Gastrocnemius medialis (tissue), 4 donors: ENCODE data around the gene TNIK.

Experiments used
- POLR2A ChIP-seq, 2 donors: fragments of 450-650 bp; IDR thresholded peaks; one replicate each; pipeline ENCODE4 v1.6.1; 2017; ENCODE audit warnings: antibody characterized with exemption in 2 of 2, mild to moderate bottlenecking in 2 of 2, moderate library complexity in 2 of 2
- TF ChIP-seq, protein P1 (sequence below), 5 experiments: fragments of 450-650 bp in 3 of 5; fragments of 200-600 bp in 2 of 5; sonication (generic) in 2 of 5; IDR thresholded peaks in 4 of 5; conservative IDR thresholded peaks in 1 of 5; 1 replicate in 4 of 5; 2 replicates in 1 of 5; pipeline ENCODE4 v1.5.1; 2016 to 2019; ENCODE audit warnings: antibody characterized with exemption in 5 of 5, mild to moderate bottlenecking in 3 of 5, moderate library complexity in 3 of 5

DNA sequence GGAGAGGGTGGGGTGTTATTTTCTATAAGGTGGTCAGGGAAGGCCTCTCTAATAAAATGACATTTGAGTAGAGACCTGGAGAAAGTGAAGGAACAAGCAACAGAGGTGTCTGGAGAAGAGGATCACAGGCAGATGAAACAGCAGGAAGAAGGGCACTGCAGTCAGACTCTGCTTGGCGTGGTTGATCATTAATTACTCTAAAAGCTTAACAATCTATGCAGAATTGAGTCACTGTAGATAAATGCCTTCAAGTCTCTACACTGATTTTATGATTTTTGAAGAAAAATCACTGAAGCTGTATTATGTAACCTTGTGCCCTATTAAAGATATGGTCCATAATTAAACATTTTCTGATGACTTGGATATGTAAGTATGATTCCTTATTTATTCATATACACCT, 114.2 kb downstream of the TNIK start:
- TF ChIP-seq, protein P1, sequence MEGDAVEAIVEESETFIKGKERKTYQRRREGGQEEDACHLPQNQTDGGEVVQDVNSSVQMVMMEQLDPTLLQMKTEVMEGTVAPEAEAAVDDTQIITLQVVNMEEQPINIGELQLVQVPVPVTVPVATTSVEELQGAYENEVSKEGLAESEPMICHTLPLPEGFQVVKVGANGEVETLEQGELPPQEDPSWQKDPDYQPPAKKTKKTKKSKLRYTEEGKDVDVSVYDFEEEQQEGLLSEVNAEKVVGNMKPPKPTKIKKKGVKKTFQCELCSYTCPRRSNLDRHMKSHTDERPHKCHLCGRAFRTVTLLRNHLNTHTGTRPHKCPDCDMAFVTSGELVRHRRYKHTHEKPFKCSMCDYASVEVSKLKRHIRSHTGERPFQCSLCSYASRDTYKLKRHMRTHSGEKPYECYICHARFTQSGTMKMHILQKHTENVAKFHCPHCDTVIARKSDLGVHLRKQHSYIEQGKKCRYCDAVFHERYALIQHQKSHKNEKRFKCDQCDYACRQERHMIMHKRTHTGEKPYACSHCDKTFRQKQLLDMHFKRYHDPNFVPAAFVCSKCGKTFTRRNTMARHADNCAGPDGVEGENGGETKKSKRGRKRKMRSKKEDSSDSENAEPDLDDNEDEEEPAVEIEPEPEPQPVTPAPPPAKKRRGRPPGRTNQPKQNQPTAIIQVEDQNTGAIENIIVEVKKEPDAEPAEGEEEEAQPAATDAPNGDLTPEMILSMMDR (IDR thresholded peaks at IDR 0.05 in 4 of 5, conservative IDR thresholded peaks at IDR 0.05 in 1 of 5), result no peak
- no peak for TF ChIP-seq POLR2A (IDR thresholded peaks at IDR 0.05)
